Measurements from ENCODE around the gene MYO18B.

GRCh38 chr22:25697978-25698377 is 44.0 kb upstream of the MYO18B start:
- TF ChIP-seq, protein P1, sequence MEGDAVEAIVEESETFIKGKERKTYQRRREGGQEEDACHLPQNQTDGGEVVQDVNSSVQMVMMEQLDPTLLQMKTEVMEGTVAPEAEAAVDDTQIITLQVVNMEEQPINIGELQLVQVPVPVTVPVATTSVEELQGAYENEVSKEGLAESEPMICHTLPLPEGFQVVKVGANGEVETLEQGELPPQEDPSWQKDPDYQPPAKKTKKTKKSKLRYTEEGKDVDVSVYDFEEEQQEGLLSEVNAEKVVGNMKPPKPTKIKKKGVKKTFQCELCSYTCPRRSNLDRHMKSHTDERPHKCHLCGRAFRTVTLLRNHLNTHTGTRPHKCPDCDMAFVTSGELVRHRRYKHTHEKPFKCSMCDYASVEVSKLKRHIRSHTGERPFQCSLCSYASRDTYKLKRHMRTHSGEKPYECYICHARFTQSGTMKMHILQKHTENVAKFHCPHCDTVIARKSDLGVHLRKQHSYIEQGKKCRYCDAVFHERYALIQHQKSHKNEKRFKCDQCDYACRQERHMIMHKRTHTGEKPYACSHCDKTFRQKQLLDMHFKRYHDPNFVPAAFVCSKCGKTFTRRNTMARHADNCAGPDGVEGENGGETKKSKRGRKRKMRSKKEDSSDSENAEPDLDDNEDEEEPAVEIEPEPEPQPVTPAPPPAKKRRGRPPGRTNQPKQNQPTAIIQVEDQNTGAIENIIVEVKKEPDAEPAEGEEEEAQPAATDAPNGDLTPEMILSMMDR (conservative IDR thresholded peaks at IDR 0.05; ENCODE audit: low read depth, low read length): no peak
- TF ChIP-seq EZH2phosphoT487 (IDR thresholded peaks at IDR 0.05; ENCODE audit: borderline replicate concordance, low read length): no peak

Measured in PC-3 (cell line).